Measurements from ENCODE around the gene OR51B2. TPM values are rescaled to one million over a fixed set of nuclear protein-coding genes. Genes with fewer than 3 reads are reported as not detected.

The OR51B2 gene, protein sequence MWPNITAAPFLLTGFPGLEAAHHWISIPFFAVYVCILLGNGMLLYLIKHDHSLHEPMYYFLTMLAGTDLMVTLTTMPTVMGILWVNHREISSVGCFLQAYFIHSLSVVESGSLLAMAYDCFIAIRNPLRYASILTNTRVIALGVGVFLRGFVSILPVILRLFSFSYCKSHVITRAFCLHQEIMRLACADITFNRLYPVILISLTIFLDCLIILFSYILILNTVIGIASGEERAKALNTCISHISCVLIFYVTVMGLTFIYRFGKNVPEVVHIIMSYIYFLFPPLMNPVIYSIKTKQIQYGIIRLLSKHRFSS
- polyA plus RNA-seq (not detected in 2 replicates), polyA minus RNA-seq (not detected in 2 replicates)

DNA sequence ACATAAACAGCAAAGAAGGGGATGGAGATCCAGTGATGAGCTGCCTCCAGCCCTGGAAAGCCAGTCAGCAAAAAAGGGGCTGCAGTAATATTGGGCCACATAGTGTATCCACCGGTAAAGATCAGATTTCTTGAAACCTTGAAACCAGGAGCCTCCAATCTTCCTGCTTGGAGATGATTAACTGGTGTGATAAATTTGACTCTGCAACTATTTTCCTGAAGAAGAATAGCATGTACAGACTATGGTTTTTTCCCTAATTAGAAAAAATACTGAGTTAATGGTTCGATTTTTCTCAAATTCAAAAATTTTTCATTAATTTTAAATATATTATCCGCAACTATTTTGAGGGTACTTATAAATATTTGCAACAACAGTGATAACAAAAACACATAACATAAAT, at the start of gene OR51B2:
Gene OR51B2 (minus strand): TSS at position 101 of the 400 bp plus-strand sequence. CDS start 0 bp downstream, at position 101.
- Histone ChIP-seq H3K4me3 (ENCODE audit: low read length) (no peak within 1 kb of the TSS), H3K4me2 (ENCODE audit: low read length) (no peak within 1 kb of the TSS), H3K79me2 (replicated peaks; ENCODE audit: insufficient read depth, low read length) (no peaks in the 10 kb centered on the region), H3K27ac (ENCODE audit: low read length) (no peak within 1 kb of the TSS), H3F3A (ENCODE audit: insufficient read depth, low read length, poor library complexity, severe bottlenecking) (no peaks in the 10 kb centered on the region), H3K36me3 (ENCODE audit: insufficient read depth, low read length) (no peaks in the 10 kb centered on the region), H3K9ac (ENCODE audit: low read length) (no peak within 1 kb of the TSS), H2AFZ (ENCODE audit: low read depth, low read length) (no peak within 1 kb of the TSS), H4K20me1 (ENCODE audit: insufficient read depth) (no peaks in the 10 kb centered on the region), H3K9me3 (ENCODE audit: low read length) (no peaks in the 10 kb centered on the region), H3K27me3 (ENCODE audit: insufficient read depth, low read depth, low read length) (no peaks in the 10 kb centered on the region), H3K9me2 (ENCODE audit: insufficient read depth, low read length) (no peaks in the 10 kb centered on the region)
- TF ChIP-seq EP300 (conservative IDR thresholded peaks at IDR 0.05; ENCODE audit: poor library complexity, severe bottlenecking) = no peak
- no peak for TF ChIP-seq RAD21 (conservative IDR thresholded peaks at IDR 0.05)
- TF ChIP-seq, protein P1, sequence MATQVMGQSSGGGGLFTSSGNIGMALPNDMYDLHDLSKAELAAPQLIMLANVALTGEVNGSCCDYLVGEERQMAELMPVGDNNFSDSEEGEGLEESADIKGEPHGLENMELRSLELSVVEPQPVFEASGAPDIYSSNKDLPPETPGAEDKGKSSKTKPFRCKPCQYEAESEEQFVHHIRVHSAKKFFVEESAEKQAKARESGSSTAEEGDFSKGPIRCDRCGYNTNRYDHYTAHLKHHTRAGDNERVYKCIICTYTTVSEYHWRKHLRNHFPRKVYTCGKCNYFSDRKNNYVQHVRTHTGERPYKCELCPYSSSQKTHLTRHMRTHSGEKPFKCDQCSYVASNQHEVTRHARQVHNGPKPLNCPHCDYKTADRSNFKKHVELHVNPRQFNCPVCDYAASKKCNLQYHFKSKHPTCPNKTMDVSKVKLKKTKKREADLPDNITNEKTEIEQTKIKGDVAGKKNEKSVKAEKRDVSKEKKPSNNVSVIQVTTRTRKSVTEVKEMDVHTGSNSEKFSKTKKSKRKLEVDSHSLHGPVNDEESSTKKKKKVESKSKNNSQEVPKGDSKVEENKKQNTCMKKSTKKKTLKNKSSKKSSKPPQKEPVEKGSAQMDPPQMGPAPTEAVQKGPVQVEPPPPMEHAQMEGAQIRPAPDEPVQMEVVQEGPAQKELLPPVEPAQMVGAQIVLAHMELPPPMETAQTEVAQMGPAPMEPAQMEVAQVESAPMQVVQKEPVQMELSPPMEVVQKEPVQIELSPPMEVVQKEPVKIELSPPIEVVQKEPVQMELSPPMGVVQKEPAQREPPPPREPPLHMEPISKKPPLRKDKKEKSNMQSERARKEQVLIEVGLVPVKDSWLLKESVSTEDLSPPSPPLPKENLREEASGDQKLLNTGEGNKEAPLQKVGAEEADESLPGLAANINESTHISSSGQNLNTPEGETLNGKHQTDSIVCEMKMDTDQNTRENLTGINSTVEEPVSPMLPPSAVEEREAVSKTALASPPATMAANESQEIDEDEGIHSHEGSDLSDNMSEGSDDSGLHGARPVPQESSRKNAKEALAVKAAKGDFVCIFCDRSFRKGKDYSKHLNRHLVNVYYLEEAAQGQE (IDR thresholded peaks at IDR 0.05; ENCODE audit: borderline replicate concordance) = no peak
- no peak for TF ChIP-seq EZH2 (IDR thresholded peaks at IDR 0.05; ENCODE audit: borderline replicate concordance, insufficient read depth, low read length, poor library complexity, severe bottlenecking)

DNA sequence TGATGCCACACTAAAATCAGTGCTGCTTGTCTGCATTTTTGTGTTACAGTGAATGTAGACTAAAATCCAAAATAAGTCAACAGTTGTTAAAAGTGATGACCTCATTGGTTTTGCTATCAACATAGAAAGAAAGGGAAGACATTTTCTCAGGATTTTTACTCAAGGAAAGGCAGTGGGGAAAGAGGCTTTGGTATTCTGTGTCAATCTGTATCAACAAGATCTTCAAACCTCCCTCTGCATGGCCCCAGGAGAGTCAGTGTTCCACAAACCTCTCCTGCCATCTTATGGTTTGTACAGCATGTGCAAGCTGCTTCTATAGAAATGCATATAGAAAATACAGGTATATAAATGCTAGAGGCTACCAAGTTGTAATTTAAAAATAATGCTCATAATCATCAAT, 45.7 kb upstream of the OR51B2 start:
- no peaks in the 10 kb centered on the region for H3K79me2 ChIP-seq (replicated peaks; ENCODE audit: insufficient read depth, low read length)
- no peak overlapping the region for H3K27ac ChIP-seq (ENCODE audit: low read length)
- H3K4me3 ChIP-seq (ENCODE audit: low read length) = no peak overlapping the region
- no peak overlapping the region for H3K9ac ChIP-seq (ENCODE audit: low read length)
- H3K36me3 ChIP-seq (ENCODE audit: insufficient read depth, low read length) = no peaks in the 10 kb centered on the region
- H3F3A ChIP-seq (ENCODE audit: insufficient read depth, low read length, poor library complexity, severe bottlenecking) = no peaks in the 10 kb centered on the region
- TF ChIP-seq MXI1 (conservative IDR thresholded peaks at IDR 0.05; ENCODE audit: poor library complexity, severe bottlenecking) (no peak), EP300 (conservative IDR thresholded peaks at IDR 0.05; ENCODE audit: poor library complexity, severe bottlenecking) (no peak), TAF1 (IDR thresholded peaks at IDR 0.05; ENCODE audit: low read depth) (no peak), RAD21 (conservative IDR thresholded peaks at IDR 0.05) (peak; percentile 86), SMC3 (conservative IDR thresholded peaks at IDR 0.05; ENCODE audit: poor library complexity) (peak; percentile 83), EZH2 (IDR thresholded peaks at IDR 0.05; ENCODE audit: borderline replicate concordance, insufficient read depth, low read length, poor library complexity, severe bottlenecking) (no peak), POLR2AphosphoS5 (IDR thresholded peaks at IDR 0.05) (no peak)
- TF ChIP-seq, protein P2, sequence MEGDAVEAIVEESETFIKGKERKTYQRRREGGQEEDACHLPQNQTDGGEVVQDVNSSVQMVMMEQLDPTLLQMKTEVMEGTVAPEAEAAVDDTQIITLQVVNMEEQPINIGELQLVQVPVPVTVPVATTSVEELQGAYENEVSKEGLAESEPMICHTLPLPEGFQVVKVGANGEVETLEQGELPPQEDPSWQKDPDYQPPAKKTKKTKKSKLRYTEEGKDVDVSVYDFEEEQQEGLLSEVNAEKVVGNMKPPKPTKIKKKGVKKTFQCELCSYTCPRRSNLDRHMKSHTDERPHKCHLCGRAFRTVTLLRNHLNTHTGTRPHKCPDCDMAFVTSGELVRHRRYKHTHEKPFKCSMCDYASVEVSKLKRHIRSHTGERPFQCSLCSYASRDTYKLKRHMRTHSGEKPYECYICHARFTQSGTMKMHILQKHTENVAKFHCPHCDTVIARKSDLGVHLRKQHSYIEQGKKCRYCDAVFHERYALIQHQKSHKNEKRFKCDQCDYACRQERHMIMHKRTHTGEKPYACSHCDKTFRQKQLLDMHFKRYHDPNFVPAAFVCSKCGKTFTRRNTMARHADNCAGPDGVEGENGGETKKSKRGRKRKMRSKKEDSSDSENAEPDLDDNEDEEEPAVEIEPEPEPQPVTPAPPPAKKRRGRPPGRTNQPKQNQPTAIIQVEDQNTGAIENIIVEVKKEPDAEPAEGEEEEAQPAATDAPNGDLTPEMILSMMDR (IDR thresholded peaks at IDR 0.05; ENCODE audit: poor library complexity, severe bottlenecking) = peak; percentile 79
- TF ChIP-seq, protein P1 (IDR thresholded peaks at IDR 0.05; ENCODE audit: borderline replicate concordance) = no peak
- no peak overlapping the region for H3K4me2 ChIP-seq (ENCODE audit: low read length)
- no peak overlapping the region for H2AFZ ChIP-seq (ENCODE audit: low read depth, low read length)
- H4K20me1 ChIP-seq (ENCODE audit: insufficient read depth) = no peaks in the 10 kb centered on the region
- no peaks in the 10 kb centered on the region for H3K9me2 ChIP-seq (ENCODE audit: insufficient read depth, low read length)
- H3K27me3 ChIP-seq (ENCODE audit: insufficient read depth, low read depth, low read length) = no peaks in the 10 kb centered on the region
- H3K9me3 ChIP-seq (ENCODE audit: low read length) = peaks cover 3% of the 10 kb centered on the region
